H7 (cell line): ENCODE results near the gene PUS10. TPM values are rescaled to one million over a fixed set of nuclear protein-coding genes. Genes with fewer than 3 reads are reported as not detected.
"Not testable (repeated sequence)": the region's sequence is repeated elsewhere in the genome, so short reads cannot be mapped to it uniquely, and the experiment has no call there.

Source experiments
- DNase-seq: peaks from one replicate; pipeline ENCODE4 v3.0.0; 2012
- H3K27me3 ChIP-seq: 2 replicates; pipeline ENCODE4 v1.6.0; 2011; ENCODE audit warnings: mild to moderate bottlenecking, low read length; ENCODE audit not compliant: control insufficient read depth, insufficient read depth
- H3K36me3 ChIP-seq: replicated peaks from 2 replicates; pipeline ENCODE4 v1.5.1; 2011; ENCODE audit warnings: low read length; ENCODE audit not compliant: control insufficient read depth, insufficient read depth
- H3K4me3 ChIP-seq: 2 replicates; pipeline ENCODE4 v1.5.1; 2011; ENCODE audit warnings: low read depth, mild to moderate bottlenecking, control low read depth, low read length, moderate library complexity; ENCODE audit not compliant: insufficient read depth
- total RNA-seq: library from RNA; depleted of rRNA; stranded (reverse); fragments of >200 nt; shearing (Covaris generic); gene quantifications from 2 replicates; pipeline ENCODE4 v1.2.3, GENCODE V29; 2014

PUS10 gene
- total RNA-seq, 1 experiment from 2014 or later: 3.4 TPM

- Histone ChIP-seq H3K36me3 (no peaks in the 10 kb centered on the region), H3K4me3 (no peak overlapping the region), H3K27me3 (no peaks in the 10 kb centered on the region)
- no peak for DNase-seq
These were observed 25.1 kb downstream of the PUS10 start for GRCh38 chr2:60992985-60993392.

GRCh38 chr2:60991644-60992043 is 26.4 kb downstream of the PUS10 start:
- DNase-seq: no peak
- Histone ChIP-seq H3K27me3 (no peaks in the 10 kb centered on the region), H3K4me3 (no peak overlapping the region), H3K36me3 (no peaks in the 10 kb centered on the region)

GRCh38 chr2:60989259-60989658 is 28.8 kb downstream of the PUS10 start:
- no peak for DNase-seq

GRCh38 chr2:60987656-60988055 is 30.4 kb downstream of the PUS10 start:
- not testable (repeated sequence) for H3K36me3 ChIP-seq, H3K4me3 ChIP-seq, DNase-seq, H3K27me3 ChIP-seq

More at GRCh38 chr2:60989259-60989658, 28.8 kb downstream of the PUS10 start:
- no peaks in the 10 kb centered on the region for H3K27me3 ChIP-seq
- H3K4me3 ChIP-seq: no peak overlapping the region
- no peaks in the 10 kb centered on the region for H3K36me3 ChIP-seq

- Histone ChIP-seq H3K36me3 (no peaks in the 10 kb centered on the region), H3K27me3 (no peaks in the 10 kb centered on the region), H3K4me3 (no peak overlapping the region)
- DNase-seq: no peak
These were observed 31.0 kb downstream of the PUS10 start for GRCh38 chr2:60987041-60987440.

- Histone ChIP-seq H3K4me3 (no peak overlapping the region), H3K36me3 (no peaks in the 10 kb centered on the region), H3K27me3 (no peaks in the 10 kb centered on the region)
- DNase-seq: no peak
These were observed 33.3 kb downstream of the PUS10 start for GRCh38 chr2:60984720-60985119.

GRCh38 chr2:60982066-60982465 is 36.0 kb downstream of the PUS10 start:
- not testable (repeated sequence) for DNase-seq, H3K36me3 ChIP-seq, H3K4me3 ChIP-seq, H3K27me3 ChIP-seq

- H3K27me3 ChIP-seq: no peaks in the 10 kb centered on the region
- H3K36me3 ChIP-seq: no peaks in the 10 kb centered on the region
- no peak for DNase-seq
- H3K4me3 ChIP-seq: no peak overlapping the region
These were observed 37.8 kb downstream of the PUS10 start for GRCh38 chr2:60980071-60980815.

GRCh38 chr2:60979231-60979630 is 38.8 kb downstream of the PUS10 start:
- H3K4me3 ChIP-seq: no peak overlapping the region
- no peaks in the 10 kb centered on the region for H3K36me3 ChIP-seq
- no peak for DNase-seq

GRCh38 chr2:60977562-60977895 is 40.5 kb downstream of the PUS10 start:
- DNase-seq: no peak
- H3K36me3 ChIP-seq: no peaks in the 10 kb centered on the region
- H3K4me3 ChIP-seq: no peak overlapping the region
- H3K27me3 ChIP-seq: no peaks in the 10 kb centered on the region

More at GRCh38 chr2:60979231-60979630, 38.8 kb downstream of the PUS10 start:
- H3K27me3 ChIP-seq: no peaks in the 10 kb centered on the region

GRCh38 chr2:60976875-60977561 is 41.0 kb downstream of the PUS10 start:
- DNase-seq: no peak
- no peak overlapping the region for H3K4me3 ChIP-seq
- no peaks in the 10 kb centered on the region for H3K27me3 ChIP-seq
- H3K36me3 ChIP-seq: no peaks in the 10 kb centered on the region

GRCh38 chr2:60976256-60976850 is 41.7 kb downstream of the PUS10 start:
- Histone ChIP-seq H3K27me3 (no peaks in the 10 kb centered on the region), H3K36me3 (no peaks in the 10 kb centered on the region), H3K4me3 (no peak overlapping the region)
- DNase-seq: no peak

GRCh38 chr2:60974652-60975051 is 43.4 kb downstream of the PUS10 start:
- no peaks in the 10 kb centered on the region for H3K36me3 ChIP-seq
- DNase-seq: no peak
- H3K27me3 ChIP-seq: no peaks in the 10 kb centered on the region
- no peak overlapping the region for H3K4me3 ChIP-seq

- Histone ChIP-seq H3K4me3 (no peak overlapping the region), H3K27me3 (no peaks in the 10 kb centered on the region), H3K36me3 (no peaks in the 10 kb centered on the region)
- peak; percentile 13 for DNase-seq
These were observed 44.4 kb downstream of the PUS10 start for GRCh38 chr2:60973705-60974104.
